Measurements from ENCODE around the gene SSBP4. TPM values are rescaled to one million over a fixed set of nuclear protein-coding genes. Genes with fewer than 3 reads are reported as not detected.
A peak's percentile ranks its signal among the peaks of the same experiment; 100 is the strongest.

SSBP4 gene
- total RNA-seq, 1 donor from 2014 or later = 71.8 TPM

GRCh38 chr19:18428787-18429674, 9.8 kb downstream of the SSBP4 start:
- peak overlapping the region; percentile 68 for H3K4me3 Mint-ChIP-seq
- TF ChIP-seq CTCF (conservative IDR thresholded peaks at IDR 0.05) = peak; percentile 19
- peak; percentile 81 for DNase-seq (ENCODE audit: low read depth, low spot score)

GRCh38 chr19:18429717-18430416, 10.7 kb downstream of the SSBP4 start:
- no peak for TF ChIP-seq CTCF (conservative IDR thresholded peaks at IDR 0.05)
- no peaks in the 10 kb centered on the region for H3K36me3 Mint-ChIP-seq (ENCODE audit: low read depth)
- H3K4me3 Mint-ChIP-seq = peak overlapping the region; percentile 82
- peaks cover 3% of the 10 kb centered on the region for H3K27me3 Mint-ChIP-seq (ENCODE audit: low read depth)
- no peak overlapping the region for H3K27ac Mint-ChIP-seq (ENCODE audit: unreplicated experiment)
- no peaks in the 10 kb centered on the region for H3K9me3 Mint-ChIP-seq
- DNase-seq (ENCODE audit: low read depth, low spot score) = no peak
- peaks cover 24% of the 10 kb centered on the region for H3K4me1 Mint-ChIP-seq

More at GRCh38 chr19:18428787-18429674, 9.8 kb downstream of the SSBP4 start:
- Mint-ChIP-seq H3K4me1 (peaks cover 19% of the 10 kb centered on the region), H3K27ac (ENCODE audit: unreplicated experiment) (no peak overlapping the region), H3K27me3 (ENCODE audit: low read depth) (no peaks in the 10 kb centered on the region), H3K9me3 (no peaks in the 10 kb centered on the region), H3K36me3 (ENCODE audit: low read depth) (no peaks in the 10 kb centered on the region)

- Mint-ChIP-seq H3K36me3 (ENCODE audit: low read depth) (no peaks in the 10 kb centered on the region), H3K4me1 (peaks cover 24% of the 10 kb centered on the region), H3K27me3 (ENCODE audit: low read depth) (peaks cover 4% of the 10 kb centered on the region), H3K4me3 (peak overlapping the region; percentile 82), H3K27ac (ENCODE audit: unreplicated experiment) (no peak overlapping the region), H3K9me3 (no peaks in the 10 kb centered on the region)
- no peak for DNase-seq (ENCODE audit: low read depth, low spot score)
- TF ChIP-seq CTCF (conservative IDR thresholded peaks at IDR 0.05) = no peak
Observed at GRCh38 chr19:18430417-18431144, 11.4 kb downstream of the SSBP4 start.

GRCh38 chr19:18431351-18432197, 12.4 kb downstream of the SSBP4 start:
- no peak for DNase-seq (ENCODE audit: low read depth, low spot score)
- Mint-ChIP-seq H3K4me1 (peaks cover 24% of the 10 kb centered on the region), H3K4me3 (peak overlapping the region; percentile 81), H3K27me3 (ENCODE audit: low read depth) (peaks cover 4% of the 10 kb centered on the region), H3K36me3 (ENCODE audit: low read depth) (no peaks in the 10 kb centered on the region), H3K9me3 (no peaks in the 10 kb centered on the region), H3K27ac (ENCODE audit: unreplicated experiment) (no peak overlapping the region)
- no peak for TF ChIP-seq CTCF (conservative IDR thresholded peaks at IDR 0.05)
